Thyroid gland (tissue), 4 donors: Measurements from ENCODE around the gene TSC22D1. TPM values are rescaled to one million over a fixed set of nuclear protein-coding genes. Genes with fewer than 3 reads are reported as not detected.
"Not testable (repeated sequence)": the region's sequence is repeated elsewhere in the genome, so short reads cannot be mapped to it uniquely, and the experiment has no call there.

ENCODE experiments used
- DNase-seq, 2 donors: peaks; one replicate each; pipeline ENCODE4 v3.0.0-alpha.2; 2019
- H3K27ac ChIP-seq, 3 donors: fragments of 200-600 bp; sonication (generic); 1 replicate in 2 of 3; 2 replicates in 1 of 3; pipeline ENCODE4 v1.5.1; 2016 to 2019; ENCODE audit warnings: mild to moderate bottlenecking in 1 of 3, moderate library complexity in 1 of 3
- H3K27me3 ChIP-seq: fragments of 200-600 bp; sonication (generic); one replicate; pipeline ENCODE4 v1.5.1; 2019
- H3K36me3 ChIP-seq, 2 donors: fragments of 200-600 bp; sonication (generic); one replicate each; pipeline ENCODE4 v1.5.1; 2016 to 2019
- H3K4me1 ChIP-seq, 2 donors: fragments of 200-600 bp; sonication (generic); one replicate each; pipeline ENCODE4 v1.5.1; 2017 to 2019
- H3K4me3 ChIP-seq, 3 donors: fragments of 200-600 bp; sonication (generic); replicated peaks in 1 of 3; 1 replicate in 2 of 3; 2 replicates in 1 of 3; pipeline ENCODE4 v1.5.1; 2016; ENCODE audit warnings: mild to moderate bottlenecking in 1 of 3
- H3K9me3 ChIP-seq: fragments of 200-600 bp; sonication (generic); one replicate; pipeline ENCODE4 v1.5.1; 2017
- POLR2A ChIP-seq, 2 donors: fragments of 450-650 bp; IDR thresholded peaks; one replicate each; pipeline ENCODE4 v1.6.1; 2017; ENCODE audit warnings: antibody characterized with exemption in 2 of 2, mild to moderate bottlenecking in 2 of 2, moderate library complexity in 1 of 2
- WGBS, 2 donors: methylation state at CpG; one replicate each; pipeline ENCODE4 v1.1.5; 2017; 5-methylcytosine and 5-hydroxymethylcytosine counted together
- intact Hi-C: fragments of 100-400 bp; cut with DNase I; formaldehyde crosslinking; loops from one replicate; pipeline ENCODE4 v1.15.1; 2023
- total RNA-seq, 4 donors: library from RNA; depleted of rRNA; stranded (reverse); fragments of >200 nt; gene quantifications; one replicate each; pipeline ENCODE4 v1.2.3, GENCODE V29; 2016
- TF ChIP-seq, protein P1 (sequence below), 6 experiments: fragments of 200-600 bp in 3 of 6; fragments of 450-650 bp in 3 of 6; sonication (generic) in 3 of 6; IDR thresholded peaks; one replicate each; pipeline ENCODE4 v1.5.1; 2016 to 2019; ENCODE audit warnings: antibody characterized with exemption in 6 of 6, mild to moderate bottlenecking in 2 of 6, inconsistent platforms in 1 of 6, moderate library complexity in 1 of 6

TSC22D1 gene
- total RNA-seq, 4 donors from 2014 or later = 78.0 to 103 (median 90.5) TPM

DNA sequence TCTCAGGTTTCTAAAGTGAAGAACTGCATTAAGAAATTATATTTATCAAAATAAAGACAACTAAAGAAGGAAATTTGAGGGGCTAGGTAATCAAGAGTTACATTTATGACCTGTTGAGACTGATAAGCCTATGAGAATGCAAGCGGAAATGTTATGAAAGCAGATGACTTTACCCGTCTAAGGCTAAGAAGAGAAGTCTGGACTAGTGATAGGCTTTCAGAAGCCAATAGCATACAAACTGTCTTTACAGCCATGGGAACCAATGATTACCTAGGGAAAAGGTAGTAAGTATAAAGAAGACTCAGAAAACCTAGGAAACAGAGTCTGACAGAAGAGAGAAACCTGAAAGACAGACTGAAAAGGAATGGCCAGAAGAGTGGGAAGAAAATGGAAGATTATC lies 11.2 kb downstream of the TSC22D1 start:
- TF ChIP-seq POLR2A (IDR thresholded peaks at IDR 0.05) = no peak
- TF ChIP-seq, protein P1, sequence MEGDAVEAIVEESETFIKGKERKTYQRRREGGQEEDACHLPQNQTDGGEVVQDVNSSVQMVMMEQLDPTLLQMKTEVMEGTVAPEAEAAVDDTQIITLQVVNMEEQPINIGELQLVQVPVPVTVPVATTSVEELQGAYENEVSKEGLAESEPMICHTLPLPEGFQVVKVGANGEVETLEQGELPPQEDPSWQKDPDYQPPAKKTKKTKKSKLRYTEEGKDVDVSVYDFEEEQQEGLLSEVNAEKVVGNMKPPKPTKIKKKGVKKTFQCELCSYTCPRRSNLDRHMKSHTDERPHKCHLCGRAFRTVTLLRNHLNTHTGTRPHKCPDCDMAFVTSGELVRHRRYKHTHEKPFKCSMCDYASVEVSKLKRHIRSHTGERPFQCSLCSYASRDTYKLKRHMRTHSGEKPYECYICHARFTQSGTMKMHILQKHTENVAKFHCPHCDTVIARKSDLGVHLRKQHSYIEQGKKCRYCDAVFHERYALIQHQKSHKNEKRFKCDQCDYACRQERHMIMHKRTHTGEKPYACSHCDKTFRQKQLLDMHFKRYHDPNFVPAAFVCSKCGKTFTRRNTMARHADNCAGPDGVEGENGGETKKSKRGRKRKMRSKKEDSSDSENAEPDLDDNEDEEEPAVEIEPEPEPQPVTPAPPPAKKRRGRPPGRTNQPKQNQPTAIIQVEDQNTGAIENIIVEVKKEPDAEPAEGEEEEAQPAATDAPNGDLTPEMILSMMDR (IDR thresholded peaks at IDR 0.05) = no peak
- no peak overlapping the region for H3K4me3 ChIP-seq
- H3K9me3 ChIP-seq = no peaks in the 10 kb centered on the region
- 96 to 98% methylated on average over 2 of the region's 2 CpGs for WGBS, 2 donors
- no peak for DNase-seq
- H3K27ac ChIP-seq = no peak overlapping the region
- H3K36me3 ChIP-seq = no peaks in the 10 kb centered on the region
- intact Hi-C loops = no loop called here
- no peaks in the 10 kb centered on the region for H3K27me3 ChIP-seq
- H3K4me1 ChIP-seq = peaks cover 0 to 4% of the 10 kb centered on the region in 2 donors

DNA sequence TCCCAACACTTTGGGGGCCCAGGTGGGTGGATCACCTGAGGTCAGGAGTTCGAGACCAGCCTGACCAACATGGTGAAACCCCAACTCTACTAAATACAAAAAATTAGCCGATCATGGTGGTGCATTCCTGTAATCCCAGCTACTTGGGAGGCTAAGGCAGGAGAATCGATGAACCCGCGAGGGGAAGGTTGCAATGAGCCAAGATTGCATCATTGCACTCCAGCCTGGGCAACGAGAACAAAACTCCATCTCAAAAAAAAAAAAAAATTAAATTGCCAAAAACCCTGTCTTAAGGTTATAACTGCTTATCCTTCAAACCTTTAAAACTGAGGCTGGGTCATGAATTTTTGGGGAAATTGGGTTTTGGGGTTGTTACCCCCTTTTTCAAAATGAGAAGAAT lies 13.3 kb downstream of the TSC22D1 start:
- H3K4me1 ChIP-seq, H3K4me3 ChIP-seq, H3K27me3 ChIP-seq, intact Hi-C loops, H3K36me3 ChIP-seq, H3K27ac ChIP-seq, H3K9me3 ChIP-seq, DNase-seq: not testable (repeated sequence)
- 93 to 95% methylated on average over 6 of the region's 6 CpGs for WGBS, 2 donors

DNA sequence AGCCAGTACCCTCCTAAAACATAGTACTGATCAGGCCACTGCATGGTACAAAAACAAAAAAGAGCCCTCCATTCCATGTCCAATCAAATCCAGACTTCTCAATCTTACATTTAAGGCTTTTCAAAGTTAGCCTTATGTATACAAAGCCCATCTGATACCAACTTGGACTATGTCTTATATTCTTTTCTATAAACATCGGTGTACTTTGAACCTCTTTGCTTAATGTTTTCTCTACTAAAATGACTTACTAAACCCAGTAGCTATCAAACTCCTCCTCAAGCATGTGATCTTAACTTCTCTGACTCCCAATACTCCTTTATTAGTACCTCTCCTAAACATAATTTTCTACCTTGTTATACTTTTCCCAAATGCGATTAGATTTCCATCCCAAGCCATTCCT lies 14.8 kb downstream of the TSC22D1 start:
- H3K36me3 ChIP-seq = no peaks in the 10 kb centered on the region
- H3K4me3 ChIP-seq = no peak overlapping the region
- intact Hi-C loops = no loop called here
- no peak overlapping the region for H3K27ac ChIP-seq
- no peaks in the 10 kb centered on the region for H3K4me1 ChIP-seq
- no peak for DNase-seq
- H3K9me3 ChIP-seq = no peaks in the 10 kb centered on the region
- H3K27me3 ChIP-seq = no peaks in the 10 kb centered on the region
- 87 to 92% methylated on average over 2 of the region's 2 CpGs for WGBS, 2 donors
- TF ChIP-seq, protein P1 (IDR thresholded peaks at IDR 0.05) = no peak
- TF ChIP-seq POLR2A (IDR thresholded peaks at IDR 0.05) = no peak

DNA sequence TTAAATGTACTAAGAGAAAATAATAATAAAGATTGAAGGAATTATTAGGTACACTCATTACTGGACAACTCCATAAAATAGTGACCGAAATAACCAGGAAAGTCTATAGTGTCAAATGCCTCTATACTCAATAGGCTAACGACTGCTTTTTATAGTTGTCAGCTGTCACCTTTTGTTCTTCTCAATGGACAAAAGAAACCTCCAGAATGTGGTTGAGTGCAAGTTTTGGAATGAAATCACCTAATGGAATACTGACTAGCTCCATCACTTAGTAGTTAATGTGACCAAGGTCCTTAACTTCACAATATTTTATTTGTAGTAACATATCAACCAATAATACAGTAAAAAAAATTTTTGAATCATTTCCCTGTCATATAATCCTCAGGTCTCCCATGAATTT lies 18.1 kb downstream of the TSC22D1 start:
- no peak overlapping the region for H3K4me3 ChIP-seq
- no peaks in the 10 kb centered on the region for H3K36me3 ChIP-seq
- no peak overlapping the region for H3K27ac ChIP-seq
- no peaks in the 10 kb centered on the region for H3K4me1 ChIP-seq
- intact Hi-C loops = no loop called here
- DNase-seq = no peak
- H3K27me3 ChIP-seq = no peaks in the 10 kb centered on the region
- no peaks in the 10 kb centered on the region for H3K9me3 ChIP-seq
- WGBS, 2 donors = 90 to 94% methylated on average over 2 of the region's 2 CpGs
- TF ChIP-seq, protein P1 (IDR thresholded peaks at IDR 0.05) = no peak
- no peak for TF ChIP-seq POLR2A (IDR thresholded peaks at IDR 0.05)

DNA sequence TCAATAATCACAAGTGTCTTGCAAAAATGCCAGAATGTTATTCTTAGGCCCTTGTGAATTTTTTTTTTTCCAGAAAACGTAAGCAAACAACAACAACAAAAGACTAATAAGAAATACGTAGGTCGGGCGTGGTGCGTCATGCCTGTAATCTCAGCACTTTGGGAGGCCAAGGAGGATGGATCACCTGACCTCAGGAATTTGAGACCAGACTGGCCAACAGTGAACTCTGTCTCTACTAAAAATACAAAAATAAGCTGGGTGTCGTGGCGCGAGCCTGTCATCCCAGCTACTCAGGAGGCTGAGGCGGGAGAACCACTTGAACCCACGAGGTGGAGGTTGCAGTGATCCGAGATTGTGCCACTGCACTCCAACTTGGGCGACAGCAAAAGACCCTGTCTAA lies 20.9 kb downstream of the TSC22D1 start:
- no peak for TF ChIP-seq POLR2A (IDR thresholded peaks at IDR 0.05)
- TF ChIP-seq, protein P1 (IDR thresholded peaks at IDR 0.05) = no peak
- Histone ChIP-seq H3K36me3 (no peaks in the 10 kb centered on the region), H3K9me3 (no peaks in the 10 kb centered on the region), H3K4me3 (no peak overlapping the region), H3K27me3 (no peaks in the 10 kb centered on the region), H3K4me1 (no peaks in the 10 kb centered on the region), H3K27ac (no peak overlapping the region)
- no peak for DNase-seq
- intact Hi-C loops = no loop called here
- 95 to 97% methylated on average over 12 of the region's 12 CpGs for WGBS, 2 donors

DNA sequence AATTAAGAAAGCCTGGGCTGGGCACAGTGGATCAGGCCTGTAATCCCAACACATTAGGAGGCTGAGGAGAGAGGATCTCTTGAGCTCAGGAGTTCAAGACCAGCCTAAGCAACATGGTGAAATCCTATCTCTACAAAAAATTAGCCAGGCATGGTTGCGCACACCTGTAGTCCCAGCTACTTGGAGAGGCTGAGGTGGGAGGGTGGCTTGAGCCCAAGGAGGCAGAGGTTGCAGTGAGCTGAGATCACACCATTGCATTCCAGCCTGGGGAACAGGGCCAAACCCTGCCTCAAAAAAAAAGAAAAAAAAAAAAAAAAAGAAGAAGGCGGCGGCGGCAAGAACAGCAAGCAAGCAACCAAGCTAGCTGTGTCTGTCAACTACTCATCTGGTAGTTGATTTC lies 26.7 kb downstream of the TSC22D1 start:
- H3K4me3 ChIP-seq = no peak overlapping the region
- H3K27me3 ChIP-seq = no peaks in the 10 kb centered on the region
- H3K9me3 ChIP-seq = no peaks in the 10 kb centered on the region
- DNase-seq = no peak
- intact Hi-C loops = no loop called here
- no peaks in the 10 kb centered on the region for H3K36me3 ChIP-seq
- 93 to 95% methylated on average over 4 of the region's 4 CpGs for WGBS, 2 donors
- no peak for TF ChIP-seq POLR2A (IDR thresholded peaks at IDR 0.05)
- TF ChIP-seq, protein P1 (IDR thresholded peaks at IDR 0.05) = no peak
- no peak overlapping the region for H3K27ac ChIP-seq
- H3K4me1 ChIP-seq = no peaks in the 10 kb centered on the region
